Breast epithelium (tissue), 3 donors: ENCODE results near the gene ZPR1.

ENCODE experiments used
- POLR2A ChIP-seq: fragments of 450-650 bp; IDR thresholded peaks from one replicate; pipeline ENCODE4 v1.6.1; 2016; ENCODE audit warnings: antibody characterized with exemption, mild to moderate bottlenecking, moderate library complexity
- POLR2AphosphoS5 ChIP-seq, 3 donors: sonication (generic); formaldehyde crosslinking; IDR thresholded peaks; one replicate each; pipeline ENCODE4 v1.6.1; 2017; ENCODE audit warnings: antibody characterized with exemption in 3 of 3
- TF ChIP-seq, protein P1 (sequence below), 3 donors: fragments of 450-650 bp; IDR thresholded peaks; one replicate each; pipeline ENCODE4 v1.5.1; 2016 to 2017; ENCODE audit warnings: antibody characterized with exemption in 3 of 3, mild to moderate bottlenecking in 3 of 3, moderate library complexity in 3 of 3

DNA sequence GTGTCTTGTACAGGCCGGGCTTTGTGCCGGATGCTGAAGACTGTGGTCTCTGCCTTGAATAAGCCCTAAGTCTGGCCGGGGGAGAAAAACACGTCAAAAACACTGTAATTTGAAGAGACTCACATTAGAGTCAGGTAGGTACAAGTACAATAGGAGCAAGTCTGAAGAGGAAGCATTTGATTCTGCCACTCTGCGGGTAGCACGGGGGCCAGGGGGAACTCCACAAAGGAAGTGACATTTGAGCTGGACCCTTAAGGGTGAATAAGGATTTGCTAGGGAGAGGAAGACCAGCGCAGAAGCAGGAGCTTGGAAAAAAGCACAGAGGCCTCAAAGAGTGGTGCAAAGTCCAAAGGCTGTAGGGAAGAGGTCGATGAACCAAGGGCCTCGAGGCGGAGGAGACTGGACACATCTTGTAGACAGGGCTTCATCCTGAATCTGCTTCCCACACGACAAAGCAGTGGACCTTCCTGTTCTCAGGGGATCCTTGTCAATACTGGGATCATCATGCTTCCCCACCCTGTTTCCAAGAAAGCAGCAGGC is 53.8 kb downstream of the ZPR1 start:
- TF ChIP-seq, protein P1, sequence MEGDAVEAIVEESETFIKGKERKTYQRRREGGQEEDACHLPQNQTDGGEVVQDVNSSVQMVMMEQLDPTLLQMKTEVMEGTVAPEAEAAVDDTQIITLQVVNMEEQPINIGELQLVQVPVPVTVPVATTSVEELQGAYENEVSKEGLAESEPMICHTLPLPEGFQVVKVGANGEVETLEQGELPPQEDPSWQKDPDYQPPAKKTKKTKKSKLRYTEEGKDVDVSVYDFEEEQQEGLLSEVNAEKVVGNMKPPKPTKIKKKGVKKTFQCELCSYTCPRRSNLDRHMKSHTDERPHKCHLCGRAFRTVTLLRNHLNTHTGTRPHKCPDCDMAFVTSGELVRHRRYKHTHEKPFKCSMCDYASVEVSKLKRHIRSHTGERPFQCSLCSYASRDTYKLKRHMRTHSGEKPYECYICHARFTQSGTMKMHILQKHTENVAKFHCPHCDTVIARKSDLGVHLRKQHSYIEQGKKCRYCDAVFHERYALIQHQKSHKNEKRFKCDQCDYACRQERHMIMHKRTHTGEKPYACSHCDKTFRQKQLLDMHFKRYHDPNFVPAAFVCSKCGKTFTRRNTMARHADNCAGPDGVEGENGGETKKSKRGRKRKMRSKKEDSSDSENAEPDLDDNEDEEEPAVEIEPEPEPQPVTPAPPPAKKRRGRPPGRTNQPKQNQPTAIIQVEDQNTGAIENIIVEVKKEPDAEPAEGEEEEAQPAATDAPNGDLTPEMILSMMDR (IDR thresholded peaks at IDR 0.05), result no peak
- TF ChIP-seq POLR2A, result no peak
- TF ChIP-seq POLR2AphosphoS5 (IDR thresholded peaks at IDR 0.05), result no peak
